Activated effector memory CD4-positive, alpha-beta T cell treated with anti-CD3 and anti-CD28 coated beads, Interleukin-2, amount 50 U/mL, for 16 hours (primary cell): Measurements from ENCODE around the gene ESPNL.

Source experiments
- DNase-seq: peaks from one replicate; pipeline ENCODE4 v3.0.0-alpha.2; 2020

The ESPNL gene

DNA sequence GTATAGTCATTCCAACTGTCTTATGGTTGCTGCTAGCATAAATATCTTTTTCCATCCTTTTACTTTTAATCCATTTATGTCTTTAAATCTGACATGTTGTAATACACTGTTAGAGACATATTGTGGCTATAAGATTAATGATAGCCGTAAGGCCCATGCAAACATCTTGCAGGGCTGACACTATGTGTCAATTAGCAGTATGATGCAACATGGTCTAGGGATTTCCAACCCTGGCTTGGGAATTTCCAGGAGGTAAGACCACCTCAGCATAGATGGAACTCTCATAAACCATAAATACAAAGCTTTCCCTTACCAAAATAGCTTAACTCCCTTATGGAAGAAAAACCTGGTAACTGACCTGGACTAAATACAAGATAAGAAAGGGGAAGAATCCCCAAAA is 22.8 kb upstream of the ESPNL start:
- no peak for DNase-seq

GRCh38 chr2:238079874-238080327 is 20.2 kb upstream of the ESPNL start:
- DNase-seq: no peak

DNA sequence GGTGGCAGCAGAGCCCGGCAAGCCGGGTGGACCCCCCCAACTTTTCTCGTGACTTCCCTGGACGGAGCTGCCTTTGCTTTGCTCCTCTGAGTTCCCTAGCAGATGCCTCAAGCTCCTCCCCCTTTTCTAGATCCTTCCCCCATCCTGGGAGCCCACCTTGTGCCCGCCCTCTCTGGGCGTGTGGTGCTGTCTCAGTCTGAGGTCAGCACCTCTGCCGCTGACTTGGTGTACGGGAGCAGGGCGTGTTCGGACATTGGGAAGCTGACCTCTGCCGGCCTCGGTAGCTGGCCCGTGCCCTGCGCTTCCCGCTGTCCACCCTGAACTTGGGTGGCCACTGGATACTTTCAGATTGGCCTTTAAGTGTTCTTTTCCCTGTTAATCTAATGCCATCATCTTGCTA is 19.6 kb upstream of the ESPNL start:
- DNase-seq: no peak

DNA sequence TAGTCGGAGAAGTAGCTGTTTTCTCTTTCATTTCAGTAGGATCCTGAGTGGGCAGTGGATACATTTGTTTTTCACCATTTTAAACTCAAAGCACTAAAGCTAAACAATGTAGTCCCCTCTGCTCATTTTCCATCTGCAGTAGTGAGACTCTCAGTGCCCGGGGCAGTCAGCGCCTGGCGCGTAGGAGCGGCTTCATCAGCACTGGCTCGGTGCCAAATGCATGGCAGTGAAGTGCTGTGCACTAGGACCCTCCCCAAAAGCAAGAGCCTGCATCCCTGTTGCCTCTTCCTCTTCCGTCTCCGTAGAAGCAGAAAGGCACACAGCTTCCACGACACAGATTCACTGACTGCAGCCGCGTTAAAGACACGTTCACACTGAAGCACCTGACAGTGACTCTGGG is 19.0 kb upstream of the ESPNL start:
- no peak for DNase-seq

DNA sequence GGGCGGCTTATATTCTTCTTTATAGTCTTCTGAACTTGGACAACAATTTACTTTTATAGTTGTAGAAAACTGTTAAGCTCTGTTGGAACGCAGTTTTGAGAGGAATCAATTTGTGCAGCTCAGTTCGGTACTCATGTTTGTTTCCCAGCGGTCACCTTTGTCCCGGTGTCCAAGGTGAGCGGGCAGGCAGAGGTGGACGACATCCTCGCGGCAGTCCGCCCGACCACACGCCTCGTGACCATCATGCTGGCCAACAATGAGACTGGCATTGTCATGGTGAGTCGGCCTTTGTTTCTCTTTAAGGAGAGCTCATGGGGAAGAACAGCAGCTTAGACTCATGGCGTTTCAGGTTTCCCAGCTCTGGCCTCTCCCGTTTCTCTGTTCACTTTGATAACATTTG is 18.6 kb upstream of the ESPNL start:
- DNase-seq: no peak

DNA sequence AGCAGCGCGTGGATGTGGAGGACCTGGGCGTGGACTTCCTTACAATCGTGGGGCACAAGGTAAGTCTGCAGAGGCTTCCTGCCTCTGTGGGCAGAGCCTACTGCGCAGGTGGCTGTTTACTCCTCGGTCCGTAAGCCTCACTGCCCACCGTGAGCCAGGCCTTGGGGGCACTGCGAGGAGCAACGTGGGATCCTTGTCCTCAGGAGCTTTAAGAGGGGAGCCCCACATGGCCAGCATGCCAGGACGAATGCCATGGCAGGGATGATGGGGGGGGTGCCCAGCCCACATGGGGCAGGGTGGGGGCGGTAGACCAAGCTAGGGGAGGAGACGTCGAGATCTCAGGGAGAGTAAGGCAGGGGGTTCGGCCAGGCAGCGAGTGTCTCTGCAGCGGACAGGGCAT is 18.0 kb upstream of the ESPNL start:
- no peak for DNase-seq

DNA sequence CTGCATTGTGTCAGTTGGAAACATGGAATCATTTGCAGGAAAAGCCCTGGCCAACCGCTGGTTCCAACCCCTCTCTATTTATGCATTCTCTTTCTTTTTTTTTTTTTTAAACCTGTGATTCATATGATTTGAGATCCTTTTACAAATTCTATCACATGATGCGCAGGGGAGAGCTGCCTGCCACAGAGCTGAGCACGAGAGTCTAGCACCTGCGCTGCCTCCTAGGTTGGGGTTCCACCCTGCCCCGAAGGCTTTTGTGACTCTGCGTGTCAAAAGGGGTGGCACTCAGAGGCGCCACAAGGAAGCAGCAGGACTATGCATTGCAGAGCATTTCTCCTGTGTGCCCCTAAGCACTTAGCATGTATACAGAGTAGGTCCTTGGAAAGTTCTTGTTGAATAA is 17.3 kb upstream of the ESPNL start:
- DNase-seq: no peak

- DNase-seq: no peak
Measured at GRCh38 chr2:238083919-238084318, 16.2 kb upstream of the ESPNL start.

- DNase-seq: no peak
Measured at GRCh38 chr2:238084761-238085160, 15.4 kb upstream of the ESPNL start.

- DNase-seq: no peak
Measured at GRCh38 chr2:238085899-238086298, 14.2 kb upstream of the ESPNL start.

- no peak for DNase-seq
Measured at GRCh38 chr2:238087211-238087610, 12.9 kb upstream of the ESPNL start.

GRCh38 chr2:238090887-238091286 is 9.3 kb upstream of the ESPNL start:
- no peak for DNase-seq

GRCh38 chr2:238091436-238092060 is 8.6 kb upstream of the ESPNL start:
- no peak for DNase-seq

DNA sequence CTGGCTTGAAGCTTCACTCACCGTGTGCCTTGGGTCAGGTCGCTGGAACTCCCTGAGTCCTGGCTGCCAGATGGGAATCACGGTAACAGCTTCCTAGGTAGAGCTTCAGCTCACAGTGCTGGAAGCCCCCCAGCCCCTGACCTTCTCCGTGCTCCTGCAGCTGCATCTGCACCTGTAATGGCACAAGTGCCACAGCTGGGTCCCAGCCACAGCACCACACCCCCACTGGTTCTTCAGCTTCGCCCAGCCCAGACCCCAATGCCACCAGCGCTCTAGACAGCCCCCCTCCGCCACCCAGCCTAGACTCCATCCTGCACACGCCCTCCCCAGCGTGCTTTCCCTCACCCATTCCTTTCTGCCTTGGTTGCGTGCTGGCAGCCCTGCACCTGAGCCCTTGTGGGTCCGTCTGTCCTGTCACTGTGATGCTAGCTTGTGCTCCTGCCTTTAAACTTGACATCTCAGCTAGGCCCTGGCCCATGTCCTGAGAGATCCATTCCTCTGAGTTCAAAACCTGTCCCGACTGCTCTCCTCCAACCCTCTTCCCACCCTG is 7.6 kb upstream of the ESPNL start:
- DNase-seq: no peak

DNA sequence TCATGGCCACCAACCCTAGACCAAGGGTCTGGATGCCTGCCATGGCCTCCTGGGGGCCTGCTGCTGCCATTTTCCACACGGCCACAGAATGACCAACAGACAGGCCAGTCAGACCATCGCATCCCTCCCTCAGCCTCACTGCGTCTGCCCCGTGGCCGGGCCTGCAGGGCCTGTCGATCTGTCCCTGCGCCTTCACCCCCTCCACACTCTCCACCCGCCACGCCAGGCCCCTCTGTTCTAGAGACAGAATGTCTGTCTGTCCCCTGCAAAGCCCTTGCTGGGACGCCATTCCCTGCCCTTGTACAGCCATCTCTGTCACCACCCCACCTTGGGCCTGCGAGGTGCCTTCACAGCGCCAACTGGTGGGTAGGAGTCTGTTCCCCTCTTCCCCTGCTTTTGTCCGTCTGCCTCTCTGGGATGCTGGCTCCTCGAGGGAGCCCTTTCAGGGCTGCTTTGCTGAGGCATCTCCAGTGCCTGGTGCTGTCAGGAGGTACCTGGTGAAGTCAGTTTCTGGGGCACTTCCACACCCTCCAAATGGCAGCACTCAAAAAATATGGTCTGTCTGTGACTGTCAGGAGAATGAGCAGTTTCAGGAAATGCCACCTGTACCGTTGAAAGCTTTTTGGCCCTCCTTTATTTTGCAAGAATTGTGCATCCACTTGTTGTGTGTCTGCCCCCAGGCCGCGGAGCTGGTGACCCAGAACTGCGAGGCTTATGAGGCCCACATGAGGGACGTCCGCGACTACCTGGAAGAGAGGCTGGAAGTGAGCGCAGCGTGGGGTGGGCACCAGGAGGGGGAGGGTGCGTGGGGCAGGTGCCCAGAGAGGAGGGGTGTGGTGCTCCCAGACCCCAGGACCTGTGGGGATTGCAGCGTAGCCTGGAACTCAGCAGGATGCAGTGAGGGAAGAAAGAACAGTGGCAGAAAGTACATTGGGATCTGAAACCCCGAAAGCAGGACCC is 6.7 kb upstream of the ESPNL start:
- DNase-seq: peak; percentile 19

DNA sequence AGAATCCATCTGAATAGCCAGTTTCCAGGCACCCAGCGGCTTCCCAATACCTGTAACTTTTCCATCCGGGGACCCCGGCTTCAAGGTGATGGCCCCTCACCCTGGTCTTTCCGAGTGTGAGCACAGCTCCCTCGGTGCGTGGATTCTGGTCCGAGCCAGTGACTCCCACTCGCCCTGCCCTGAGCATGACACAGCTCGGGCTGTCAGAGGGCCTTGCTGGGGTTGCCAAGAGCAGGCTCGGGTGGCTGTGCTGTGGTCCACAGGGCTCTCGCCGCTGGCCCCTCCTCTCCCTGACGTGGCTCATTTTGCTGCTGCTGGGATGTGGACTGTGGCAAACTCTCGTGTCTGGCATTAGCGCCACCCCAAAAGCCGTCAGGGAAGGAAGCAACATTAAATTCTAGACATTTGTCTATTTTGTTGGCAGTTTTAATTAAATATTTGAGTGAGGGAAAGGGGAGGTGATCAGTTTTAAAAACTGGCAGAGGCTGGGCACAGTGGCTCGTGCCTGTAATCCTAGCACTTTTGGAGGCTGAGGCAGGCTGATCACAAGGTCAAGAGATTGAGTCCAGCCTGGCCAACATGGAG is 5.6 kb upstream of the ESPNL start:
- DNase-seq: peak; percentile 50

GRCh38 chr2:238095143-238095542 is 5.0 kb upstream of the ESPNL start:
- DNase-seq: peak; percentile 14

DNA sequence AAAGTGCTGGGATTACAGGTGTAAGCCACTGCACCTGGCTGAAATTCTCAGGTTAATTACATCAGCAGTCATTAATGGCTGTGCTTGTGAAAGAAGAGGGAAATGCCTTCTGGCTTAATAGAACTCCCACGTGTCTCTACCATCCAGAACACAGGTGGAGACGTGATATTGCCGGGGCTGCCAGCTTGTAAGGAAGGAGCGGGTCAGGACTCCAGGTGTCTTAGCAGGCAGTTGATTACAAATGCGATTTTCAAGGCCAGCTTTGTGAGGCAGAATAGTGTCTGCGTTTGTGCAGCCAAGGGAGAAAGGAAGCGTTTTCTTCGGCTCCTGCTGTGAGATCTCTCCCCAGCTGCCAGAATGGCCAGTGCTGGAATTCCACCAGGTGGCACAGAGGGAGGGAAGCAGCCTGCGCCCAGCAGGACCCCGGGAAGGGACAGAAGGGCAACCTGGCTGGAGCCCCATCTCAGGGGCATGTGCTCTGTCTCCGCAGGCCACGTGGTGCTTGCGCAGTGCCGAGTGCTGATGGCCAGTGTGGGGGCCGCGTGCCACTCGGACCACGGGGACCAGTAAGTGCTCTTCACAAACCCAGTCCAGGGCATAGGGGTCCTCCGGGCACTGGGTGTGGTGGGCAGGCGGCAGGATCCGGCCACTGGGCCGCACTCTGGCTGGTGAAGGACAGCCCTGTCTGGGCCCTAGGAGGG is 3.7 kb upstream of the ESPNL start:
- peak; percentile 61 for DNase-seq

- DNase-seq: peak; percentile 59
Measured at GRCh38 chr2:238097201-238097987, 2.7 kb upstream of the ESPNL start.

DNA sequence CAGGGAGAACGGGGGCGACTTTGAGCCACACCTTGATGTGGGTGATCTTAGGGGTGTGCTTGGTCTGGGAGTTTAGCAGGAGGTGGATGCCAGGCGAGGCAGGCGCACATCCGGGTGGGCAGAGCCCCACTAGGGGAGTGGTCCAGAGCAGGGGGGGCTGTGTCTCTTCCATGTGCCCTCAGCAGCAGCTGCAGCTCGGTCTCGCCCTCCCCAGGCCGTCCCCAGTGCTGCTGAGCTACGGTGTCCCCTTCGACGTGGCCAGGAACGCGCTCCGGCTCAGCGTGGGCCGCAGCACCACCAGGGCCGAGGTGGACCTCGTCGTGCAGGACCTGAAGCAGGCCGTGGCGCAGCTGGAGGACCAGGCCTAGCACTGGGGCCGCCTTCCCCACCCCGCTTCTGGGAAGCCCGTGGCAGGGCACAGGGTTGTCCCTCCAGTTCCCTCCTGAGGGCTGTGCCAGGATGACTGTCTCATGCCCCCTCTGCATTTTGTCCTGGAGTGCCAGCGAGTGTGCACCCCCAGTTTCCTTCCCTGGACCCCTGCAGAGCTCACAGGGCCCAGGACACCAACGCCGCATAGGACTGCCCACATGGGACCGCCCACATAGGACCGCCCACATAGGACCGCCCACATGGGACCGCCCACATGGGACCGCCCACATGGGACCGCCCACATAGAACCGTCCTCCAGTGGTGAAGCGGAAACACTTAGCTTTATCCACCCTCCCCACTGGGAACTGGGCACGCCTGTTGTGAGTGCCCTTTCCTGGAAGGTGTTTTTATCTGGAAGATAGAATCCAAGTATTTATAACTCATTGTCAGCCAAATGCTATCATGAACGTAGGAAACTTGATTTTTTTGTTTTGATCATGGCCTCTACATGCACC is 1.9 kb upstream of the ESPNL start:
- DNase-seq: peak; percentile 70
